Mammary epithelial cell (primary cell): Measurements from ENCODE around the gene KCNK15.

ENCODE experiments used
- EZH2 ChIP-seq: IDR thresholded peaks from 2 replicates; pipeline ENCODE4 v1.6.1; 2012; ENCODE audit warnings: low read length, inconsistent platforms, borderline replicate concordance
- TF ChIP-seq, protein P1 (sequence below), 2 donors: IDR thresholded peaks in 1 of 2; conservative IDR thresholded peaks in 1 of 2; 2 replicates each; pipeline ENCODE4 v1.5.1; 2011 to 2012; ENCODE audit warnings: inconsistent platforms in 2 of 2, low read length in 2 of 2, mild to moderate bottlenecking in 2 of 2, control low read depth in 1 of 2, low read depth in 1 of 2; ENCODE audit not compliant: insufficient read depth in 1 of 2; ENCODE audit errors: extremely low read depth in 1 of 2

DNA sequence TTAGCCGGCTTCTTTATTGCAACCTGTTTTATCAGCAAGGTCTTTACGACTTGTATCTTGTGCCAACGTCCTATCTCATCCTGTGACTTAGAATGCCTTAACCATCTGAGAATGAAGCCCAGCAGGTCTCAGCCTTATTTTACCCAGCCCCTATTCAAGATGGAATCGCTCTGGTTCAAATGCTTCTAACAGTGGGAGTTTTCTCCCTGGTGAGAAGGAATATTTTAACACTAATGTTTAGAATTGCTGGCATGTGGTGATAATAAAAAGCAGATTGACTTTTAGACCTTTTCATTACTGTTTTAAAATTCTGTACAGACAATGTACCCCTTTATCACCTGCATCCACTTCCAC lies 9.9 kb upstream of the KCNK15 start:
- TF ChIP-seq, protein P1, sequence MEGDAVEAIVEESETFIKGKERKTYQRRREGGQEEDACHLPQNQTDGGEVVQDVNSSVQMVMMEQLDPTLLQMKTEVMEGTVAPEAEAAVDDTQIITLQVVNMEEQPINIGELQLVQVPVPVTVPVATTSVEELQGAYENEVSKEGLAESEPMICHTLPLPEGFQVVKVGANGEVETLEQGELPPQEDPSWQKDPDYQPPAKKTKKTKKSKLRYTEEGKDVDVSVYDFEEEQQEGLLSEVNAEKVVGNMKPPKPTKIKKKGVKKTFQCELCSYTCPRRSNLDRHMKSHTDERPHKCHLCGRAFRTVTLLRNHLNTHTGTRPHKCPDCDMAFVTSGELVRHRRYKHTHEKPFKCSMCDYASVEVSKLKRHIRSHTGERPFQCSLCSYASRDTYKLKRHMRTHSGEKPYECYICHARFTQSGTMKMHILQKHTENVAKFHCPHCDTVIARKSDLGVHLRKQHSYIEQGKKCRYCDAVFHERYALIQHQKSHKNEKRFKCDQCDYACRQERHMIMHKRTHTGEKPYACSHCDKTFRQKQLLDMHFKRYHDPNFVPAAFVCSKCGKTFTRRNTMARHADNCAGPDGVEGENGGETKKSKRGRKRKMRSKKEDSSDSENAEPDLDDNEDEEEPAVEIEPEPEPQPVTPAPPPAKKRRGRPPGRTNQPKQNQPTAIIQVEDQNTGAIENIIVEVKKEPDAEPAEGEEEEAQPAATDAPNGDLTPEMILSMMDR (conservative IDR thresholded peaks at IDR 0.05 in 1 of 2, IDR thresholded peaks at IDR 0.05 in 1 of 2; ENCODE audit: extremely low read depth in 1 of 2, insufficient read depth in 1 of 2, low read depth in 1 of 2, low read length in 2 of 2) = no peak
- TF ChIP-seq EZH2 = no peak
